Kidney tubule cell (primary cell): ENCODE results near the gene CADPS.

Experiments
- DNase-seq: peaks from one replicate; pipeline ENCODE4 v3.0.0-alpha.2; 2018; ENCODE audit warnings: low spot score

Gene CADPS

DNA sequence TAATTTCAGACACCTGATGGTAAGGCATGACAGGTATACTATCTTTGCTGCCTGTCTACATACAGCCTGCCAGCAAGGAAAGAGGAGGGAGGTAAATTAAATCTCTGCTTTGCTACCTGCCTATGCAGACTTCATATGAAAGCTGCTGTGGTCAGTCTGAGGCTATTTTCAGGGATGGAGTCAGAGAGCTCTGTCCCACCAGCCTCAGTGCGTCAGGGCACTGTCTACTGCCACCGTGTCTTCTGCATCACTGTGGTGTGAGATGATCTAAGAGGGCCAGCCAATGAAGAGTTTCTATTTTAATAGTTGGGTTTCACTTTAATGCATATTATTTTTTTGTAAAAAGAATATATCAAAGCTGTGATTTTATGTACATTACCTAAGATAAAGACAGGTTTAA is 125.6 kb downstream of the CADPS start:
- no peak for DNase-seq

DNA sequence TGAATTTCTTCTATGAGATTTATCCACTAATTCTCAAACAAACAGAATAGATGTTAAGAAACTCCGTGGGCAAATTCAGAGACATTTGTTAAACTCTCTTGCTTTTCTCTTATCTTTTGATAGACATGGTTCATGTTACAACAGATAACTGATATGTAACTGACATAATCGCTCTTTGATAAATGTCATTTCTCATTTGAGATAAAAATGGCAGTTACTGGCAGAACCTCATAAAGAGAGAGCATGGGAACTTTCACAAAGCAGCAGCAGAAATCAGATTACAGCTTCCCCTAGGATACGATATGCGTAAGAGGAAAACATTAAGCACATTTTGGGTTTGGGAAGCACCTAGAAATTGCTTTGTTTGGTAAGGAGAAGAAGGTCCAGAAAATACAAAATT is 126.1 kb downstream of the CADPS start:
- no peak for DNase-seq

DNA sequence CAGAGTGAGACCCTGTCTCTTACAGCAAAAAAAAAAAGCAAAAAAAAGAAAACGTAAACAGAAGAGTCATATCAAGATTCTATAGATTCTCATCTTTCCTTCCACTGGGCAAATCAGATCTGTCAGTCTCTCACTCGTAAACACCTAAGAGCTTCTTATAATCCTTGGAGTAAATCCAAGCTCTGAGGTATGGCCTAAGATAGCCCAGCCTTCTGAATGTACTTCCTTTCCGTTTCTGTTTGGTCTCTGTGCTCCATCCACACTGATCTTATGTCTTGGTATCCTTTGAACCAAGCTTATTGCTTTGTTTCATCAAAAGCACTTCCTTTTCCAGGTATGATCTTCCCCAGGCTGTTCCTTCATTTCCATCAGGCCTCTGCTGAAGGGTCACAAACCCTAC is 137.8 kb downstream of the CADPS start:
- DNase-seq: no peak

DNA sequence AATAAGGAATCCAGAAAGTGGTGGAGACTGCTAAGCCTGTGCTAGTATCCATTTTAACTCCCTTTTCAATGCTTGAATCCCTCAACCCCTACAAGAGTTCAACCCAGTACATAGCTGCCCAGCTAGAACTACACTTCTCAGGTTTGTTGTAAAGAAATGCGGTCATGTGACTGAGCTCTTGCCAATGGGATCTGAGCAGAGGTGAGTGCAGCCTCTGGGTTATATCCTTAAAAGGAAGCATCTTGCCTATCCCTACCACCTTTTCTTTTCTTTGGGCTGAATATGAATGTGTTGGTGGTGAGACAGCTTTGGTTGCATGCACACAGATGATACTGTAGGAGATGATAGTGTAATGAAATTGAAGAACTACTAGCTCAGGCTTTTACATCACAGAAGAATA is 139.7 kb downstream of the CADPS start:
- DNase-seq: no peak

DNA sequence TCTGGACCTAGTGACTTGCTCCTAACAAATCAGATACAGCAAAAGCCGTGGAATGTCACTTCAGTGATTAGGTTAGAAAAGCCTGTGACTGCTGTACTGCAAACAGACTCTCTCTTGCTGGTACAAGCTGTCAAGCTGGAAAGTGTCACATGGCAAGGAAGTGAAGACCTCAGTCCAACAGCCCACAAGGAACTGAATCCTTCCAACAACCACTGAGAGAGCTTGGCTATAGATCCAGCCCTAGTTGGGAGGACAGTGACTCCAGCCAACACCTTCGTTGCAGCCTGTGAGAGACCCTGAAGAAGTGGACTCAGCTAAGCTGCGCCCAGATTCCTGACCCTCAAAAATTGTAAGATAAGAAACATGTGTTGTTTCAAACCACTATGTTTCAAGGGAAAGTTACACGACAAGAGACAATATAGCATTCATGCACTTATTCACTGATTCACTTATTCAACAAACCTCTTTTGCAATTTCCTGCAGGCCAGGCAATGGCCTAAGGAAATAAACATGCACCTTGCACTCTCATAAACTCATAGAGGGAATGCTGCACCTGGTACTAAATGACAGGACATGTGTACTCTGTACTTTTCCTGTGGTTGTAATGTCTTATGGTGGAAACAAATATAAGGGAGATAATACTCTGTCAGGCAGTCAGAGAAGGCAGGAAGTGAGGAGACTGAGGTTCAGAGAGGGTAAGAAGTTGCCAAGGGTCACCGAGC is 142.9 kb downstream of the CADPS start:
- DNase-seq: no peak

DNA sequence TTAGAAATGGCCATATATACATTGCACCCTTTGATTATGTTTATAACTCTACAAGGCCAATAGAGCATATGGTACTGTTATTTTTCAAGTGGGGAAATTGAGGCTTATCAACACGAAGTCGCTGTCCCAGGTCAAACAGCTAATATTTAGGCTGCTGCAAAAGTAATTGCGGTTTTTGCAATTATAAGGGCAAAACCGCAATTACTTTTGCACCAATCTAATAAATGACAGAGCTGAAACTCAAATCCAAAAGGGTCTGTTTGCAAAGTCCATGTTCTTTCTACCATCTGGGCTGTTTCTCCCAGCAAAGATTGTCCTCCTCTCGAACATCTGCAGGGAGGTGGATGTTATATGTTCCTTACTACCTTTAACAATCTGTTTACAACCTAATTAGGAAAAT is 147.2 kb downstream of the CADPS start:
- no peak for DNase-seq

DNA sequence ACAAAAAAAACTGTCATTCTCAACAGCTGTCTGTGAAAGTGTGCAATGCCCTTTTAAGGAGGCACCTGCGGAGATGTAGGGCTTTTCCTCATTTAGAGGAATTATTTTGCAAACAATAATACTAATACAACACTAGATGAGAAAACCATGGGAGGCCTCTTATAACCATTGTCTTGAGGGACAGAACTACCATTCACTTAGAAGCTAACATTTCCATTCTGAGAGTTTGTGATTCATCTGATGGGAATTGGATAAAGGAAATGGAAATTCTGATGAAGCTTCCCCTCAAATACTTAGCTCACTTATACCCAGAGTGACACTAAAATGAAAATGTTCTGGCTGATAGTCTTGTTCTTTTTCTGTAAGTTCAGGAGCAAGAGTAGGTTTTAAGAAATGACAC is 147.7 kb downstream of the CADPS start:
- DNase-seq: peak; percentile 10

DNA sequence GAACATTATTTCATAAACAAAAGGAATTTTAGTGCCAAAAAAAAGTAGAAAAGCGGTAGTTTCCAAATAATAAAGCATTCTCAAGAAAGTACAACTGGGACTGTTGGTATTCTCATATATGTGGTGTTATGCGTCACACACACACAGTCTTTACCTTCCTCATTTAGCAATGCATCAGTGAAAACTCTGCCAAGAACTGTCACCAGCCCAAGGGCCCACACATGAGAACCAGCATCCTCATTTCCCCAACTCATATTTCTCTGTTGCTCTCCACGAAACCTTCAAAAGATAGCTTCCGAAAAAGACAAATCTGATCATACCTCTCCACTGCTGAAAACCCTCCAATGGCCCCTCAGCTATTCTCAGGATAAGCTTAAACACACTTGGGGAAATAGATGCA is 150.7 kb downstream of the CADPS start:
- DNase-seq: no peak

DNA sequence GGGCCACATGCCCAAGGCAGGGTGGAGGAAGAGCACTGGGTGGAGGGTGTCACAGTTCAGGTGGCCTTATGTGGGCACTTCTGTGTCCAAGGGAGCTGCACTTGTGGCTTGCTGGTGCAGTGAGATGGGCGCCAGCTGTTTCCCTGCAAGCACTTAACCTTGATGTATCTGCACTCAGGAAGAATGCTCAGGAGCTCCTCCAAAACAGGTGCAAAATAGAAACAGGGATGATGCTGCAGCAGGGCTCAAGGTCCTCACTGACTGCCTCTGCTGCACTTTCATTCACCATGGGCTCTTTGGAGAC is 151.3 kb downstream of the CADPS start:
- DNase-seq: no peak

DNA sequence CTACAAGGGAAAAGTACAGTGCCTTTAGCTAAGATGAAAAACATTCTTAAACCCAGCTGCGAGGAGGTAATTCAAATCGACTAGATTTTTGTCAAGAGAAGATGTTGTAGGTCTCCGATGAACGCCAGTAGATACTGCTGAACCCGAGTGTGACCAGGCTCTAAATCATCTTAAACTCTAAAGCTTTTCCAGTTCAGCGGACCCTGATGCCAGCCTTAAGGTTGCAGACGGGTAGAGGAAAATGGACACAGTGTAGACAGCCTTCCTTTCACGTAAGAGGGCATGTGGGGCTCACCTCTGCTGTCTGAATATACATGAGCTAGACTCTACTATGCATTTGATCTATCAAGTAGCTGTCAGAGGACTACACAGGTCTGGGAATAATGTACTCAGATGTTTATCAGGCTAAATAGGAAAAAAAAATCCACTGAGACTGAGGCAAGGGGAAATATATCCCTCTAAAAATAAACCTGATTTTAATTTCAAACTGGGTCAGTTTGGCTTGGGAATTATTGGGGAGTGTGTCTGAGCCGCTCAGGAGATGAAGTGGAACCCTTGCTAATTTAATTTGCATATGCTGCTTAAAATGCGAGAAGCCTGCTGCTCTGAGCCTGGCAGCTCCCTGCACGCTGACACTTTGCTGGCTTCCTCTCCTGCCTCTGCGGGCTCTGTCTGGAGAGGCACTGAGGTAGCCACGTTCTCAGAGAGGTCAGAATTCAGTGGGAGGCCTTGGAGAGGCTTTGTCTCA is 151.9 kb downstream of the CADPS start:
- DNase-seq: no peak

DNA sequence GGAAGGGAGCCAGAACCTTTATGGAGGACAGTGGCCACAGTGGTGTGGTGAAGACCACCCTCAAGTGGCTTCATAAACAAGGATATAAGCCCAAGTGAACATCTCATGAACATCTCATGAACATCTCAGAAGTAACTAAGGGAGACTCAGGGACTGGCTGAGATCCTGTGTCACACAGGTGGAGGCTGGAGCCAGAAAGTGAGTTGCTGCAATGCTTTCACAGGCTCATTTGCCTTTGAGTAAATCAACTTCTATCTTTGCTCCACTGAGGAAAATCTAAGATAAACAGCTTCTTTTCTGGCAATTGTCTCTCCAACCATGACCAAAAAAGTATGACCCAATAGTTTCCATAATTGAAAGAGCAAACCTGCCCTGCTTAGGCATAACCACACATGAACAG is 152.9 kb downstream of the CADPS start:
- DNase-seq: no peak

DNA sequence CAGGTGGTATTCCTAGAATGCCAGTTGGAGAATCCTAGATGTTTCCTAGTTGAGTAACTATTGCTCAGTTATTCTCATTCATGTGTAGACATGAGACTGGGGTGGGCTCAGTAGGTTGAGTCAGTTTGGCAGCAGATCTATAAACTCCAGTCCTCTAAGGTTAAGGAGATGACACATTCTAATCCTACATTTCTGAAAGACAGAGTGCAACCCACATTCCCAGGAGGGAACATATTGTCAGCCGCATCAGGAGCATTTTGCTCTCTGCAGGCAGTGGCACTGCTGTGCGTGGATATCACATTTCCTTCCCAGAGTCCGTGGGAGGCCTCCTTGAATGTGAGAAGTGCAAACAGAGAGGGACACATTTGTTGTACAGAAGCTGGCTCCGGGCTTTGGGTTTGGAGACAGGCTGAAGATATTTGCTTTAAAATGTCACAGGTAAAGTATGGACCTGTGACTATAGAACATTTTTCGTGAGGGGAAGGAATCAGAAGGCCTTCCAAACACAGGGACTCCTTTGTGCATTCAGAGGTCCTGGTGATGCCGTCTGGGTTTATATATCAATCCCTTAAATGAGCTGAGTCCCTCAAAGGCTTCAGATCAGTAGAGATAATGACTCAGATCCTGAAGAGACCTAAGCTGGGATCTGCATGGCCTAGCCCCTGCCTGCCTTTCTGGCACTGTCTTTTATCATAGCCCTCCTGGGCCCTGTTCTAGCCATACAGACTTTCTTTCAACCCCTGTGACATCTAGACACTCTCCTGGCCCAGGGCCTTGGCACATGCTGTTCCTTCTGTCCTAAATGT is 156.5 kb downstream of the CADPS start:
- no peak for DNase-seq

DNA sequence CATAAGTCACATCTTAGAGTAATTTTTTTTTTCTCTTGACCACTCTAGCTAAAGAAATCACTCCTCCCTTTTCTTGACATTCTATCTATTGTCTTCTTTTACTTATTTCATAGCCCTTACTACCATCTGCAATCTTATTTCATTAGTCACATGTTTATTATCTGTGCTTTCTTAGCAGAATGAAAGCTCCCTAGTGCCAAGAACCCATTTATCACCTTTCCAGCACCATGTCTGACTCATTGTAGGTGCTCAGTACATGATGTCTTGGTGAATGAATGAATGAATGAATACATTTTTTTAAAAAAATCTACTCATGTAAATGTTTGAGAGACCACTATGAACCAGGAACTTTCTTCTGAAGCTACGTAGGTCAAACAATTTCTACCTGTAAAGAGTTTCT is 157.2 kb downstream of the CADPS start:
- DNase-seq: peak; percentile 3

DNA sequence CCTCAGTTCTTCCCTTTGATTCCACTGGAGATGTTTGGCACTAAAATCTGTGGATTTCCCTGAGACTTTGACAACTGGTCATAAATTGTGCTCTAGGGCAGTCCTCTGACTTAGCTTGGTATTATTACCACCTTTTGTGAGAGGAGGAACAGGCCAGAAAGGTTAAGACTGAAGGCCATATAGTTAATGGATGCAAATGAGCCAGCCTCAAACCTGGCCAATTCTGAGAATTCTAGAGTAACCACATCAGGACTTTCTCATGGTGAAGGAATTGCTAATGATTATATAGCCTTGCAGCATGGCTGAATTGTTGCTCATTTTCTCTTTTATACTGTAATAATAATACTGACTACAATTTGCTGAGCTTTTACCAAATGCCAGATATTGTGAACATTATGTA is 162.5 kb downstream of the CADPS start:
- DNase-seq: no peak

DNA sequence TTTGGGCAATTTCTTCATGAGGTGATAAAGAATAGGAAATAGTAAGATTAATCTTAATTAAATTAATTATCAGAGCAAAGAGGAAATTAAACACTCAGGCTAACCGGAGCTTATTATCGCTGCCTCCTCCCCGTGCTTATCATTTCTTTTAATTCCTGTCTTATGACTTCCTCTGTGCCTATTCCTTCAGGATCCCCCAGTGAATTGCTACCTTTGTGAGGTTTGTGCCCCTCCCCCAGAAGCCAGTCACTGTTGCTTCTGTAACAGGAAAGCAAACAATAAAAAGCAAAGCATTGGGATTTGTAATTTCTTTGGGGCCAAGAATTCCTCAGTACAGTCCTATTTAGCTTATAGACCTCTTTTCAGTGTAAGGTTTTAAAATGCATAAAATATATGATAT is 164.5 kb downstream of the CADPS start:
- no peak for DNase-seq

DNA sequence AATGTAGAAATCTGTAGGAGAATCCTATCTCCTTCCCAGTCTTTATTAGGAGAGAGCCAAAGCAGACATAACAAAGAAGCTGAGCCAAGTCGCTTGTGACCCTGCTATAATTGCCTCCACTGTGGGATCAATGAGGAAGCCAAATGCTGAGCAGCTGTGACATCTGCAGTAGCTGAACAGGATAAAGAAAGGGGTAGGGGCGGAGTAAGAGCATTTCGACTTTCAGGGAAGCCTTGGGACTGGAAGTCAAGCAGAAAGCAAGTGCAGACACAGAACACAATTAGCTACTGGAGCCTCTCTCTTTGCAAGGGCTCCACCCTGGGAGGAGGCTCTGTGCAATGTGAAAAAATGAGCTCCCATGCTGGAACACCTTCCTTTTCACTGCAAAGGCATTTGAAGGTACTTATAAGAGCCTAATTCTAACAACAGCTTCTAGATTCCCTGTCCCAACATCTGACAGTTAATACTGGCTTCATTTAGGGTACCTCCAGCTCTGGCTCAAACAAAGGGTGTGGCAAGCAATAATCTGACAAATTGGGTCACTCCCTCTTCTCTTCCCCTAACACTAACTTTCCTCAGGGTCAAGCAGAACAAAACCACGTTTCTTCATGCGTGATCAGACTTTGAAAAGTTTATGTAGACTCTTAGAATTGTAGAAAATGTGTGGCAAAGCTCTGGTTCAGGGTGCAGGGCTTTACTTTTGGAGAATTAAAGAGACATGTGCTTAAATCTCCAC is 166.4 kb downstream of the CADPS start:
- no peak for DNase-seq

DNA sequence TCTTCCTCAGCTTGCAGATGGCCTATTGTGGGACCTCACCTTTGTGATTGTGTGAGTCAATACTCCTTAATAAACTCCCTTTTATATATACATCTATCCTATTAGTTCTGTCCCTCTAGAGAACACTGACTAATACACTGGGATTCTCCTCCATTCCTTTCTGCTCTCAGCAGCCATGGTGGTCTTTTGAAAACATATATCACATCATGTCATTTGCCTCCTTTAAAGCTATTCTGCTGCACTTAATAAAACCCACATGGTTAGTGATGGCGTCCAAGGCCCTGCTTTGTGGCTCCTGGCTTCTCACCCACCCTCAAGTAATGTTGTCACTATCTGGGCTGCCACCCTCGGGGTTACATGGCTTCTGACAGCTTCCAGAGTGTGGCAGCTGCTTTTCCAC is 169.5 kb downstream of the CADPS start:
- DNase-seq: no peak

DNA sequence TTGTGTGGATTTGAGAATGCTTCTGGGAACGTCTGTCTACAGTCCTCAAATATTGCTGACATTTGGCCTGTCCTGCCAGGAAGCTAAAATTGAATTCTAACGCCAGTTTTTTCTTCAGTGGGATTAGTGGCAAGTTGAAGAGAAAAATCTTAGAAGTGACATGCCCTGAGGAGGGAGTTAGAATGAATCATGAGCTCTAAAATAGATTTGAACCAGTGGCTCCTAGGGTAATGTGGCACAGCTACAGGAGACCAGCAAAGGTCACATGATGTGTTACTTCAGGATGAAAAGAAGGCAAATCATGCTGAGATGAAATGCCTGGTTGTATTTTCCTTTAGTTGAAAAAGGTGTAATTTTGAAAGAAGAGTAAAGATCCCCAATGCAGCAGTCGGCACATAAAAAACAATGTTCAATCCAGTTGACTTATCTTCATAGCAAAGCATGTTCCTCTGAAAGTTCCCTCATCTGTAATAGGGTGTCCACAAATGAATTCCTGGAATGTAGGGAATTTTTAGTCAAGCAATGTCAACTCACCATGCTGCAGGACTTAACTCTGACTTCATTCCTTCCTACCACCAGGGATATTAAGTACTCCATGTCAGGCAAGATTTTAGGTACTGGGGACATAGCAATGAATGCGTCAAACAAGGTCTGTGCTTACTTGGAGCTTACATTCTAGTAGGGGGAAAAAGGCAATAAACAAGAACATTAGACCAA is 171.6 kb downstream of the CADPS start:
- DNase-seq: no peak

DNA sequence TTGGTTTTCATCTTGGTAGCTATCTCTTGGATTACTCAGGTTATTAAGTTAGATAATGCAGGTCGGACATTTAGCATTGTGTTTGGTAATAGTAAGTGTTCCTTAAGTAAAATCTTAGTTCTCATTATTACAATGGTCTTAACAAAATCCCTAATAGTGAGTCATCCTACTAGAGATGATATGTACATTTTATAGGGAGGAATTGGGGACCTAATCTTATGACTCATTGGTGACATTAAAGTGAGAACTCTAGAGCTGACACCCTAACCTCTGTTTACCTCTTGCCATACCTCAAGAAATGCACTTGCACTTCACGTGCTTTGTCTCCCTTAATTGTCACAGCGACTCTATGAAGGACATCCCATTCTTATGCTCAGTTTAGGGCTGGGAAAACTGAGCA is 174.9 kb downstream of the CADPS start:
- no peak for DNase-seq

DNA sequence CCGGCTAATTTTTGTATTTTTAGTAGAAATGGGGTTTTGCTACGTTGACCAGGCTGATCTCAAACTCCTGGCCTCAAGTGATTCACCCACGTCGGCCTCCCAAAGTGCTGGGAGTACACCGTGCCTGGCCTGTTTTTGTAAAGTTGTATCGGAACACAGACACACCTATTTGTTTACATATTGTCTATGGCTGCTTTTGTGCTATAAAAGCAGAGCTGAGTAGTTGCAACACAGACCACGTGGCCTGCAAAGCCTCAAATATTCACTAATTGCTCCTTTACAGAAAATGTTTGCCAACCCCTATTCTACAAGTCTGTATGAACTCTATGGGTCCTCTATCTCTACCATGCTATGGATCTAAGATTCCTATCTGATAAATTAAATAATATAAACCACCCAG is 175.5 kb downstream of the CADPS start:
- DNase-seq: no peak

DNA sequence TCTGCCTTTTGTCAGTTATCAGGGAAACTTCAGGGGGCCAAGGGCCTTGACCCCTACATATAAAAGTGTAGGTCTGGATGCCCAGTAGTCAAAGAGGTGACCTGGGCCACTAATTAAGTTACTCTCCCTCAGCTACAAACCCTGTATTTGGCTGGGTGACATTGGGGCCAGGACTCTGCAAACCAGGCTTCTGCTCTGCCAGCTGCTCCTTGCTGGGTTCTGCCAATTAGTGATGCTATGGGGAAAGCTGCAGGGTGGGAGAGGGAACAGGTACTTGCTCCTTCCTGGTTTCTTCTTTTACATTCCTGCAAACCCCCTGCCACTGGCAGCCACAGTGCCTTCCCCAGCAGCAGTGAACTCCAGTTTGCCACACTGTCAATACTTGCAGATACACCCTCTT is 179.2 kb downstream of the CADPS start:
- no peak for DNase-seq

DNA sequence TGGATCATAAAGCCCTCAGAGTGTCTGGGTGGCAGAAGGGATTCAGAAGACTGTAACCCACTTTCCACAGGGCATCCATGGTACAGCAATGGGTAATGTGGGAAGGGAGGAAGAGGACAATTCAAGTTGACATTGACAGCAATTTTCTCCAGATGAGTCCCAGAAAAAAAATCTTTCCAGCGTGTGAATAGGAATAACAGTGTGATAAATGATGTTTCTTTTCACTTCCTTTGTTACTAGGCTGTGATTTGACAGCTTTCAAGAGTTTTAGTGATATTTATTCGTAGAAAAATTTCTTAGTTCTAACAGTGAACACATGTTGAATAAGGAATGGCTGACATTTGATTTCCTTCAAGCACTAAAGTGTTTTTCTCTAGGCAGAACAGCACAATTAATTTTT is 186.4 kb downstream of the CADPS start:
- DNase-seq: no peak
